GM13977 (cell line): Measurements from ENCODE around the gene SRSF12.
A peak's percentile ranks its signal among the peaks of the same experiment; 100 is the strongest.

Experiments
- DNase-seq: peaks from one replicate; pipeline ENCODE4 v3.0.0; 2012; ENCODE audit warnings: low spot score
- in situ Hi-C: fragments of 300-500 bp; cut with MboI; formaldehyde crosslinking; loops from one replicate; pipeline ENCODE4 v1.12.0; 2022; ENCODE audit warnings: low sequenced_read_pairs, low pct_unique_long_range_greater_than_20kb, mixed read lengths, inconsistent platforms; ENCODE audit not compliant: unreplicated experiment
- TF ChIP-seq, protein P1 (sequence below): IDR thresholded peaks from 2 replicates; pipeline ENCODE4 v1.5.1; 2012; ENCODE audit warnings: mild to moderate bottlenecking, control low read depth; ENCODE audit not compliant: insufficient read depth; ENCODE audit errors: extremely low read depth, missing control alignments

The SRSF12 gene

DNA sequence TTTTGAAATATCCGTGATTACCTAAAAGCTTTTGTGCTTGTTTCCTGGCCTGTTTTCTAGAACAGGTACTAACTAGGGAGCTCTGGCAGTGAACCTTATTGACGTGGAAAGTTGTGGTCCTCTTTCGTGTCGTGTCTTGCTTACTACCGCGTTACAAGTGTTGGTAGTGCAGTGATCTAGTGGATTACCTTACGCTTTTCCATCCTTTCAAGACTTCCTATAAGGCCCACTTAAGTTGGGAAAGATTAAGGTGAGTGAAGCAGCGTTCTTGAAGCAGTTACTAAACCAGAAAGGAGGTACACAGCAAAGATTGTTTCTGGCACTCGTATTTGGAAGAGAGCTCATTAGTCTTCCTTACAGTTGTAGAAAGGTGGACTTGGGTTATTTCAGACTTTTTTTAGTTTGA, 35.4 kb downstream of the SRSF12 start:
- TF ChIP-seq, protein P1, sequence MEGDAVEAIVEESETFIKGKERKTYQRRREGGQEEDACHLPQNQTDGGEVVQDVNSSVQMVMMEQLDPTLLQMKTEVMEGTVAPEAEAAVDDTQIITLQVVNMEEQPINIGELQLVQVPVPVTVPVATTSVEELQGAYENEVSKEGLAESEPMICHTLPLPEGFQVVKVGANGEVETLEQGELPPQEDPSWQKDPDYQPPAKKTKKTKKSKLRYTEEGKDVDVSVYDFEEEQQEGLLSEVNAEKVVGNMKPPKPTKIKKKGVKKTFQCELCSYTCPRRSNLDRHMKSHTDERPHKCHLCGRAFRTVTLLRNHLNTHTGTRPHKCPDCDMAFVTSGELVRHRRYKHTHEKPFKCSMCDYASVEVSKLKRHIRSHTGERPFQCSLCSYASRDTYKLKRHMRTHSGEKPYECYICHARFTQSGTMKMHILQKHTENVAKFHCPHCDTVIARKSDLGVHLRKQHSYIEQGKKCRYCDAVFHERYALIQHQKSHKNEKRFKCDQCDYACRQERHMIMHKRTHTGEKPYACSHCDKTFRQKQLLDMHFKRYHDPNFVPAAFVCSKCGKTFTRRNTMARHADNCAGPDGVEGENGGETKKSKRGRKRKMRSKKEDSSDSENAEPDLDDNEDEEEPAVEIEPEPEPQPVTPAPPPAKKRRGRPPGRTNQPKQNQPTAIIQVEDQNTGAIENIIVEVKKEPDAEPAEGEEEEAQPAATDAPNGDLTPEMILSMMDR: no peak
- peak; percentile 31 for DNase-seq
- in situ Hi-C loops: no loop called here

DNA sequence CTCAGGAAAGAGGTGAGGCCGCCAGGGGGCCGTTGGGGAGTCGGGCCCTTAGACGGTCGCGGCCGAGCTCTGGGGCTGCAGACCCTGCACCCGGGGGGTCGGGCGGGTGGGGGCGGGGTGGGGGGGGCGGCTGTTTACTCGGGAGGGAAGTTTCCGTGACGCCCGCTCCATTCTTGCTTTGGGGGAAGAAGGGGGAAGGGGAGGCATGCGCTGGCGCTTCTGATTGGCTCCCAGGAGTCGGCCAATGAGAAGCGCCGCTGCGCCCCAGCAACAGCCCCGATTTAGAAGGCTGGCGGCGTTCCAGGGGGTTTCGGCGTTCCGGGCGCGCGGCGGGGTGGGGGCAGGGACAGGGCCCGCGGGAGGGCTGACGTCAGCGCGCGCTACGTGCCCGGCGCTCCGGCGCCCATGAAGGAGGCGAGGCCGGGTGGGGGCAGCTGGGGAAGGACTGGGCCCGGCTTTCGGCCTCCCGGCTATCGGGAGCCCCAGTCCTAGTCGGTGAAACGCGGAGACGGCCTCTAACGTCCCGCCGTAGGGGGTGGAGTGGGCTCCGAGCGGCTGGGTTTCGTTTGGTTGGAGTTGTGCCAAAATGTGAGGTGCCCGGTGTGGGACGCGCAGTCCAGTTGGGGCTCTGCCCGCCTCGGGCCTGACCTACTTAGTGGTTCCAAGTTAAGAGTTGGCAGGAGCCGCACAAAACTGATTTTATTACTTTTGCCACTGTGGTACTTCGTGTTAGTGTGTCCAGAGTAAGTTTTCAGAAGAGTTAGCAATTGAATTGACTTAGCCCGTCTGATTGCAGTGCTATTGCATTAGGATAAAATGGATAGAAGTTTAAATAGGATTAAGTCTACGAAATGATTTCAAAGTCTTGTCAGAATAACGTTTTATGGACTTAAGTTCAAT, 36.2 kb downstream of the SRSF12 start:
- TF ChIP-seq, protein P1: no peak
- in situ Hi-C loops: no loop called here

DNA sequence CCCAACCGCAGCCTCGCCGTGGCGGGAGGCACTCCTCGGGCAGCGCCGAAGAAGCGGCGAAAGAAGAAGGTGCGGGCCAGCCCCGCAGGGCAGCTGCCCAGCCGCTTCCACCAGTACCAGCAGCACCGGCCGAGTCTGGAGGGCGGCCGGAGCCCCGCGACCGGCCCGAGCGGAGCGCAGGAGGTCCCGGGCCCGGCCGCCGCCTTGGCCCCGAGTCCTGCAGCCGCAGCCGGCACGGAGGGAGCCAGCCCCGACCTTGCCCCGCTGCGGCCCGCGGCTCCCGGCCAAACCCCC, 36.8 kb downstream of the SRSF12 start:
- TF ChIP-seq, protein P1: no peak
- in situ Hi-C loops: no loop called here

More for the DNA sequence above, 36.2 kb downstream of the SRSF12 start:
- DNase-seq: peak; percentile 96

DNA sequence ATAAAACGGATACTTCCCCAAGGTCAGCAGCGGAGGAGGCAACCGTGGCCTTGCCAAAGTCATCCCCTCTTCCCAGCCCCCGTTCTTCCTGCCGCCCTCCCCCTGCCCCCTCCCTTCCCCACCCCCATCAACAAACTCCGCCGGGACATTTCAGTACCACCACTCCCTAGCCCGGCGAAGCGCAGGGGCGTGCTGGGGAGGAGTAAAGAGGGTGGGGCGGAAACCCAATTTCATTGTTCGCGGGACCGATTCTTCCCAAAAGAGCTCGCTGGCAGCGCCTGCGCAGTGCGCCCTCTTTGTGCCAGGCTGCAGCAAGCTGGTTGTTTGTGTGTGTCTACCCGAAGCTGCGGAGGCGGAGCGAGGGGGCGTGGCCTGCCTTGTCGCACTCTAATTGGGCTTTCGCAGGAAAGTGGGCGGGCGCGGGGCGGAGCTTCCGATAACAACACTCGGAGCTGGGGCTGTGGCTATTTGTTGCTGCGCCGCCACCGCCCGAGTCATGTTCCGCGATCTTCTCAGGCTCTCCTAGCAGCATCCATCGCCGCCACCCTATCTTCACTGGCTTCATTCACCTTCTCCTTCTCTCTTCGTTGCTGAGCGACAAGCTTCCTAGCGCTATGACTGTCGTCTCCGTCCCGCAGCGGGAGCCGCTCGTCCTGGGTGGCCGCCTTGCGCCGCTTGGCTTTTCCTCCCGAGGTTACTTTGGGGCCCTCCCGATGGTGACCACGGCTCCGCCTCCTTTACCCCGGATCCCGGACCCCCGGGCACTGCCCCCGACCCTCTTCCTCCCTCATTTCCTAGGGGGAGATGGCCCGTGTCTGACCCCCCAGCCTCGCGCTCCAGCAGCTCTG, 37.4 kb downstream of the SRSF12 start, which contains the start of gene PNRC1:
PNRC1 (plus strand) TSS at position 471 of the 848 bp plus-strand sequence; CDS start at position 615, 144 bp downstream.
- TF ChIP-seq, protein P1: no peak
- DNase-seq: peak; percentile 96
- in situ Hi-C loops: no loop called here

More for the DNA sequence above, 36.8 kb downstream of the SRSF12 start:
- DNase-seq: no peak

DNA sequence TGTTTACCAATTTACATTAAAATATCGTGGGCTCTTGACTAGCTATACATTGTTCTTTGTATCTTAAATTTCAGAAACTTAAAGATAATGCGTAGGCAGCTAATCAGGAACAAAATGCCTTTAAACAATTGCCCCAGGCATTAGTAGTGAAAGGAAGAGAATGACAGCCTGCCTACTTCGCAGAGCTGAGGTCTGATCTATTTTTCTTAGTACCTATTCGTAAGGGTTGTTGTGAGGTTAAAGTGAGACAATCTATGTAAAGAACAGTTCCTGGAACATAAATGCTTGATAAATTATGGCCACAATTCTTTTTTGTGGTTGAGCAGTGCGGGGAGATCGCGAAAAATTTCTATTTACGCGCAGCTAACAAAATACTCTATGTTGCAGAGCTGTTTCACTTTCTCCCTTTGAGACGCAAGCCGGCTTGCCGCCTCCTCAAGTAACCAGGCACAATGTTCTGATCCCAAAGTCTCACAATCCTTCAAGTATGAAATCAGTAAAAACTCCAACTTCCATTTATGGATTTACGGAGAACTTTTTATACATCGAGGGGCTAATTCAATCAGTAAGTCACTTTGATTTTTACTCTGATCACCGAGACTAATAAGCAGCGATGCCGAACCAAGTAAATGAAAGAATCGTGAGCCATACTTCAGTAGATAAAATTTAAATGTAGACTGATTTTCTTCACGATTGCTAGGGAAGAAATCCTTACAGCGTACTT, 38.2 kb downstream of the SRSF12 start:
- in situ Hi-C loops: no loop called here
- TF ChIP-seq, protein P1: no peak
- peak; percentile 50 for DNase-seq

DNA sequence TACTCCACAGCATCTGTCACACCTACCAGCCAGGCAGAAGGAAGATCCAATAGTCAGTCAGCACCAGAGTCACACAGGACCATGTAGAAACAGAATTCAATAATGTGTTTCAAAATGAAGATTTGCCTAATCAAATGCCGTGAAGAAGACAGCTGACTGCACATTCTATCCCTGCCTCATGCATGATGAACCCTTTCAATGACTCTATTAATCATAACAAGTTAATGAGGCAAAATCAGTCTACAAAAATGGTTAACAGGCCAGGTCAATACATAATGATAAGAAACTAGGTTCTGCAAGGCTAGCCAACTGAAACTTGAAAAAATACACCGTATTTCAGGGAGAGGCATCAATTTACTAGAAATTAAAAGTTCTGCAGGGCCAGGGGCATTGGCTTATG, 44.0 kb downstream of the SRSF12 start:
- DNase-seq: no peak
- in situ Hi-C loops: no loop called here
- TF ChIP-seq, protein P1: no peak
